HEK293 (cell line): ENCODE data around the gene MORF4L1.

Source experiments
- GLIS1 ChIP-seq: fragments of 450-650 bp; formaldehyde crosslinking; IDR thresholded peaks from 2 replicates; pipeline ENCODE4 v1.5.1; 2016; ENCODE audit warnings: missing biosample characterization, missing genetic modification characterization
- KLF10 ChIP-seq: fragments of 450-650 bp; IDR thresholded peaks from 2 replicates; pipeline ENCODE4 v1.5.1; 2018; ENCODE audit warnings: missing biosample characterization, mild to moderate bottlenecking, missing genetic modification characterization
- KLF8 ChIP-seq: fragments of 450-650 bp; formaldehyde crosslinking; IDR thresholded peaks from 2 replicates; pipeline ENCODE4 v1.5.1; 2016; ENCODE audit warnings: missing biosample characterization, missing genetic modification characterization
- KLF9 ChIP-seq: fragments of 450-650 bp; formaldehyde crosslinking; IDR thresholded peaks from 2 replicates; pipeline ENCODE4 v1.5.1; 2016; ENCODE audit warnings: missing biosample characterization, missing genetic modification characterization, low read depth
- MEIS1 ChIP-seq: sonication (generic); formaldehyde crosslinking; IDR thresholded peaks from 2 replicates; pipeline ENCODE4 v1.8.1; 2022; ENCODE audit warnings: missing genetic modification reagents, mild to moderate bottlenecking, borderline replicate concordance
- MZF1 ChIP-seq: fragments of 450-650 bp; formaldehyde crosslinking; IDR thresholded peaks from 2 replicates; pipeline ENCODE4 v1.5.1; 2017; ENCODE audit warnings: missing biosample characterization, missing genetic modification characterization, borderline replicate concordance
- OSR2 ChIP-seq: fragments of 450-650 bp; formaldehyde crosslinking; IDR thresholded peaks from 2 replicates; pipeline ENCODE4 v1.5.1; 2016; ENCODE audit warnings: missing biosample characterization, missing genetic modification characterization
- SALL2 ChIP-seq: fragments of 450-650 bp; formaldehyde crosslinking; IDR thresholded peaks from 2 replicates; pipeline ENCODE4 v1.5.0; 2017; ENCODE audit warnings: missing biosample characterization, mild to moderate bottlenecking, missing genetic modification characterization, borderline replicate concordance
- SP7 ChIP-seq: fragments of 450-650 bp; formaldehyde crosslinking; IDR thresholded peaks from 2 replicates; pipeline ENCODE4 v1.5.1; 2016; ENCODE audit warnings: missing biosample characterization, missing genetic modification characterization
- TCF7L2 ChIP-seq: IDR thresholded peaks from 2 replicates; pipeline ENCODE4 v1.6.1; 2011; ENCODE audit warnings: low read depth, mild to moderate bottlenecking, inconsistent platforms, low read length, moderate library complexity, borderline replicate concordance
- ZBTB8A ChIP-seq: fragments of 450-650 bp; formaldehyde crosslinking; IDR thresholded peaks from 2 replicates; pipeline ENCODE4 v1.5.1; 2016; ENCODE audit warnings: missing biosample characterization, missing genetic modification characterization
- ZNF146 ChIP-seq: fragments of 450-650 bp; formaldehyde crosslinking; IDR thresholded peaks from 2 replicates; pipeline ENCODE4 v1.5.1; 2016; ENCODE audit warnings: missing biosample characterization, missing genetic modification characterization
- ZNF2 ChIP-seq: fragments of 450-650 bp; formaldehyde crosslinking; IDR thresholded peaks from 2 replicates; pipeline ENCODE4 v1.5.1; 2016; ENCODE audit warnings: missing biosample characterization, missing genetic modification characterization
- ZNF211 ChIP-seq: fragments of 450-650 bp; formaldehyde crosslinking; IDR thresholded peaks from 2 replicates; pipeline ENCODE4 v1.5.1; 2016; ENCODE audit warnings: low read depth, missing biosample characterization, missing genetic modification characterization
- ZNF23 ChIP-seq: fragments of 450-650 bp; formaldehyde crosslinking; IDR thresholded peaks from 2 replicates; pipeline ENCODE4 v1.5.1; 2016; ENCODE audit warnings: missing biosample characterization, missing genetic modification characterization, borderline replicate concordance
- ZNF501 ChIP-seq: fragments of 450-650 bp; formaldehyde crosslinking; IDR thresholded peaks from 2 replicates; pipeline ENCODE4 v1.5.1; 2016; ENCODE audit warnings: missing biosample characterization, missing genetic modification characterization
- ZNF510 ChIP-seq: fragments of 450-650 bp; formaldehyde crosslinking; IDR thresholded peaks from 2 replicates; pipeline ENCODE4 v1.5.1; 2018; ENCODE audit warnings: mild to moderate bottlenecking, missing genetic modification characterization, missing biosample characterization; ENCODE audit not compliant: insufficient replicate concordance
- ZNF561 ChIP-seq: fragments of 450-650 bp; IDR thresholded peaks from 2 replicates; pipeline ENCODE4 v1.5.1; 2018; ENCODE audit warnings: missing biosample characterization, missing genetic modification characterization, borderline replicate concordance
- ZNF621 ChIP-seq: fragments of 450-650 bp; formaldehyde crosslinking; IDR thresholded peaks from 2 replicates; pipeline ENCODE4 v1.5.1; 2017; ENCODE audit warnings: missing biosample characterization, missing genetic modification characterization
- ZNF624 ChIP-seq: fragments of 450-650 bp; formaldehyde crosslinking; IDR thresholded peaks from 2 replicates; pipeline ENCODE4 v1.5.1; 2017; ENCODE audit warnings: missing biosample characterization, missing genetic modification characterization
- ZNF660 ChIP-seq: fragments of 450-650 bp; IDR thresholded peaks from 2 replicates; pipeline ENCODE4 v1.5.1; 2018; ENCODE audit warnings: missing biosample characterization, mild to moderate bottlenecking, missing genetic modification characterization
- ZNF664 ChIP-seq: fragments of 450-650 bp; formaldehyde crosslinking; IDR thresholded peaks from 2 replicates; pipeline ENCODE4 v1.5.1; 2016; ENCODE audit warnings: missing biosample characterization, missing genetic modification characterization
- ZNF776 ChIP-seq: fragments of 450-650 bp; formaldehyde crosslinking; IDR thresholded peaks from 2 replicates; pipeline ENCODE4 v1.5.0; 2017; ENCODE audit warnings: missing biosample characterization, missing genetic modification characterization, borderline replicate concordance
- ZNF792 ChIP-seq: fragments of 450-650 bp; formaldehyde crosslinking; IDR thresholded peaks from 2 replicates; pipeline ENCODE4 v1.5.1; 2016; ENCODE audit warnings: missing biosample characterization, missing genetic modification characterization
- ZNF837 ChIP-seq: fragments of 450-650 bp; formaldehyde crosslinking; IDR thresholded peaks from 2 replicates; pipeline ENCODE4 v1.5.1; 2016; ENCODE audit warnings: missing biosample characterization, missing genetic modification characterization
- ZSCAN16 ChIP-seq: fragments of 450-650 bp; formaldehyde crosslinking; IDR thresholded peaks from 2 replicates; pipeline ENCODE4 v1.5.1; 2016; ENCODE audit warnings: missing biosample characterization, missing genetic modification characterization
- ZSCAN23 ChIP-seq: fragments of 450-650 bp; formaldehyde crosslinking; IDR thresholded peaks from 2 replicates; pipeline ENCODE4 v1.5.1; 2016; ENCODE audit warnings: missing biosample characterization, missing genetic modification characterization
- TF ChIP-seq, protein P1 (sequence below): fragments of 450-650 bp; formaldehyde crosslinking; IDR thresholded peaks from 2 replicates; pipeline ENCODE4 v1.5.1; 2017; ENCODE audit warnings: missing biosample characterization, missing genetic modification characterization
- TF ChIP-seq, protein P2 (sequence below): fragments of 450-650 bp; formaldehyde crosslinking; IDR thresholded peaks from 2 replicates; pipeline ENCODE4 v1.5.1; 2016; ENCODE audit warnings: missing biosample characterization, missing genetic modification characterization, low read depth
- TF ChIP-seq, protein P3 (sequence below): fragments of 450-650 bp; formaldehyde crosslinking; IDR thresholded peaks from 2 replicates; pipeline ENCODE4 v1.5.1; 2017; ENCODE audit warnings: missing biosample characterization, mild to moderate bottlenecking, missing genetic modification characterization, moderate library complexity
- TF ChIP-seq, protein P4 (sequence below): fragments of 450-650 bp; formaldehyde crosslinking; IDR thresholded peaks from 2 replicates; pipeline ENCODE4 v1.5.1; 2016; ENCODE audit warnings: missing biosample characterization, missing genetic modification characterization, low read depth
- TF ChIP-seq, protein P5 (sequence below): fragments of 450-650 bp; formaldehyde crosslinking; IDR thresholded peaks from 2 replicates; pipeline ENCODE4 v1.5.1; 2016; ENCODE audit warnings: missing biosample characterization, missing genetic modification characterization

MORF4L1 gene

DNA sequence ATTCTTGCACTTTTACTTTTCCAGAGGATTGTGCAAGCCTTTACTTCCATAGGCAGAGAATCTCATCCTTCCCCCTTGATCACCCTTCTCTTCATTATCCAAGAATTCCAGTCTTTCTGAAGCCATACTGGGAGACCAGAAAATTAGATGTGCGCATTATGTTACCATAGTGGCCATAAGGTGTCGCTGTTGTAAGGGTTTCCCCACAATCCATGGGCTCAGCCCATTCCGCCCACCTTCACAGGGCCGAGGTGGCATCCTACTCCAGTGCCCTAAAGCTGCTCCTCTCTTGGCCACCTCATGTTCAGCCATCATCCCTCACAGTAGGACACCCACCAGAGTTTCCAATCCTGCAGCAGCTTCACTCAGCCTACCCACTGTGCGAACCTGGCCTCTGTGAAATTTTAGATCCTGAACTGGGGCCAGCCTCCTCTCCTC lies 37.1 kb downstream of the MORF4L1 start (continued):
- TF ChIP-seq, protein P1, sequence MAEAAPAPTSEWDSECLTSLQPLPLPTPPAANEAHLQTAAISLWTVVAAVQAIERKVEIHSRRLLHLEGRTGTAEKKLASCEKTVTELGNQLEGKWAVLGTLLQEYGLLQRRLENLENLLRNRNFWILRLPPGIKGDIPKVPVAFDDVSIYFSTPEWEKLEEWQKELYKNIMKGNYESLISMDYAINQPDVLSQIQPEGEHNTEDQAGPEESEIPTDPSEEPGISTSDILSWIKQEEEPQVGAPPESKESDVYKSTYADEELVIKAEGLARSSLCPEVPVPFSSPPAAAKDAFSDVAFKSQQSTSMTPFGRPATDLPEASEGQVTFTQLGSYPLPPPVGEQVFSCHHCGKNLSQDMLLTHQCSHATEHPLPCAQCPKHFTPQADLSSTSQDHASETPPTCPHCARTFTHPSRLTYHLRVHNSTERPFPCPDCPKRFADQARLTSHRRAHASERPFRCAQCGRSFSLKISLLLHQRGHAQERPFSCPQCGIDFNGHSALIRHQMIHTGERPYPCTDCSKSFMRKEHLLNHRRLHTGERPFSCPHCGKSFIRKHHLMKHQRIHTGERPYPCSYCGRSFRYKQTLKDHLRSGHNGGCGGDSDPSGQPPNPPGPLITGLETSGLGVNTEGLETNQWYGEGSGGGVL (tag by site-specific recombination) = no peak
- no peak for TF ChIP-seq KLF8
- TF ChIP-seq SP7 (tag by site-specific recombination) = no peak
- no peak for TF ChIP-seq TCF7L2
- TF ChIP-seq OSR2 = no peak
- no peak for TF ChIP-seq KLF9 (tag by site-specific recombination)
- no peak for TF ChIP-seq ZNF776 (tag by site-specific recombination)
- TF ChIP-seq ZNF624 (tag by site-specific recombination) = no peak
- TF ChIP-seq ZNF561 (tag by site-specific recombination) = no peak
- TF ChIP-seq ZNF664 (tag by site-specific recombination) = no peak
- TF ChIP-seq KLF10 (tag by site-specific recombination) = no peak
- TF ChIP-seq ZNF146 = no peak
- no peak for TF ChIP-seq ZNF621 (tag by site-specific recombination)
- no peak for TF ChIP-seq ZNF837
- TF ChIP-seq ZNF211 (tag by site-specific recombination) = no peak
- peak; percentile 84 for TF ChIP-seq ZNF2 (tag by site-specific recombination)
- TF ChIP-seq, protein P2, sequence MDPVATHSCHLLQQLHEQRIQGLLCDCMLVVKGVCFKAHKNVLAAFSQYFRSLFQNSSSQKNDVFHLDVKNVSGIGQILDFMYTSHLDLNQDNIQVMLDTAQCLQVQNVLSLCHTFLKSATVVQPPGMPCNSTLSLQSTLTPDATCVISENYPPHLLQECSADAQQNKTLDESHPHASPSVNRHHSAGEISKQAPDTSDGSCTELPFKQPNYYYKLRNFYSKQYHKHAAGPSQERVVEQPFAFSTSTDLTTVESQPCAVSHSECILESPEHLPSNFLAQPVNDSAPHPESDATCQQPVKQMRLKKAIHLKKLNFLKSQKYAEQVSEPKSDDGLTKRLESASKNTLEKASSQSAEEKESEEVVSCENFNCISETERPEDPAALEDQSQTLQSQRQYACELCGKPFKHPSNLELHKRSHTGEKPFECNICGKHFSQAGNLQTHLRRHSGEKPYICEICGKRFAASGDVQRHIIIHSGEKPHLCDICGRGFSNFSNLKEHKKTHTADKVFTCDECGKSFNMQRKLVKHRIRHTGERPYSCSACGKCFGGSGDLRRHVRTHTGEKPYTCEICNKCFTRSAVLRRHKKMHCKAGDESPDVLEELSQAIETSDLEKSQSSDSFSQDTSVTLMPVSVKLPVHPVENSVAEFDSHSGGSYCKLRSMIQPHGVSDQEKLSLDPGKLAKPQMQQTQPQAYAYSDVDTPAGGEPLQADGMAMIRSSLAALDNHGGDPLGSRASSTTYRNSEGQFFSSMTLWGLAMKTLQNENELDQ (tag by site-specific recombination) = no peak
- no peak for TF ChIP-seq ZNF660 (tag by site-specific recombination)
- TF ChIP-seq ZSCAN23 (tag by site-specific recombination) = no peak
- TF ChIP-seq ZBTB8A (tag by site-specific recombination) = peak; percentile 49
- TF ChIP-seq, protein P3, sequence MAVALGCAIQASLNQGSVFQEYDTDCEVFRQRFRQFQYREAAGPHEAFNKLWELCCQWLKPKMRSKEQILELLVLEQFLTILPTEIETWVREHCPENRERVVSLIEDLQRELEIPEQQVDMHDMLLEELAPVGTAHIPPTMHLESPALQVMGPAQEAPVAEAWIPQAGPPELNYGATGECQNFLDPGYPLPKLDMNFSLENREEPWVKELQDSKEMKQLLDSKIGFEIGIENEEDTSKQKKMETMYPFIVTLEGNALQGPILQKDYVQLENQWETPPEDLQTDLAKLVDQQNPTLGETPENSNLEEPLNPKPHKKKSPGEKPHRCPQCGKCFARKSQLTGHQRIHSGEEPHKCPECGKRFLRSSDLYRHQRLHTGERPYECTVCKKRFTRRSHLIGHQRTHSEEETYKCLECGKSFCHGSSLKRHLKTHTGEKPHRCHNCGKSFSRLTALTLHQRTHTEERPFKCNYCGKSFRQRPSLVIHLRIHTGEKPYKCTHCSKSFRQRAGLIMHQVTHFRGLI = no peak
- no peak for TF ChIP-seq ZNF792 (tag by site-specific recombination)
- TF ChIP-seq MEIS1 (CRISPR knock-in tag) = no peak
- no peak for TF ChIP-seq ZNF23 (tag by site-specific recombination)
- no peak for TF ChIP-seq MZF1 (tag by site-specific recombination)
- no peak for TF ChIP-seq GLIS1 (tag by site-specific recombination)
- TF ChIP-seq ZNF510 (tag by site-specific recombination) = no peak
- TF ChIP-seq, protein P4, sequence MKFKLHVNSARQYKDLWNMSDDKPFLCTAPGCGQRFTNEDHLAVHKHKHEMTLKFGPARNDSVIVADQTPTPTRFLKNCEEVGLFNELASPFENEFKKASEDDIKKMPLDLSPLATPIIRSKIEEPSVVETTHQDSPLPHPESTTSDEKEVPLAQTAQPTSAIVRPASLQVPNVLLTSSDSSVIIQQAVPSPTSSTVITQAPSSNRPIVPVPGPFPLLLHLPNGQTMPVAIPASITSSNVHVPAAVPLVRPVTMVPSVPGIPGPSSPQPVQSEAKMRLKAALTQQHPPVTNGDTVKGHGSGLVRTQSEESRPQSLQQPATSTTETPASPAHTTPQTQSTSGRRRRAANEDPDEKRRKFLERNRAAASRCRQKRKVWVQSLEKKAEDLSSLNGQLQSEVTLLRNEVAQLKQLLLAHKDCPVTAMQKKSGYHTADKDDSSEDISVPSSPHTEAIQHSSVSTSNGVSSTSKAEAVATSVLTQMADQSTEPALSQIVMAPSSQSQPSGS (tag by site-specific recombination) = no peak
- TF ChIP-seq, protein P5, sequence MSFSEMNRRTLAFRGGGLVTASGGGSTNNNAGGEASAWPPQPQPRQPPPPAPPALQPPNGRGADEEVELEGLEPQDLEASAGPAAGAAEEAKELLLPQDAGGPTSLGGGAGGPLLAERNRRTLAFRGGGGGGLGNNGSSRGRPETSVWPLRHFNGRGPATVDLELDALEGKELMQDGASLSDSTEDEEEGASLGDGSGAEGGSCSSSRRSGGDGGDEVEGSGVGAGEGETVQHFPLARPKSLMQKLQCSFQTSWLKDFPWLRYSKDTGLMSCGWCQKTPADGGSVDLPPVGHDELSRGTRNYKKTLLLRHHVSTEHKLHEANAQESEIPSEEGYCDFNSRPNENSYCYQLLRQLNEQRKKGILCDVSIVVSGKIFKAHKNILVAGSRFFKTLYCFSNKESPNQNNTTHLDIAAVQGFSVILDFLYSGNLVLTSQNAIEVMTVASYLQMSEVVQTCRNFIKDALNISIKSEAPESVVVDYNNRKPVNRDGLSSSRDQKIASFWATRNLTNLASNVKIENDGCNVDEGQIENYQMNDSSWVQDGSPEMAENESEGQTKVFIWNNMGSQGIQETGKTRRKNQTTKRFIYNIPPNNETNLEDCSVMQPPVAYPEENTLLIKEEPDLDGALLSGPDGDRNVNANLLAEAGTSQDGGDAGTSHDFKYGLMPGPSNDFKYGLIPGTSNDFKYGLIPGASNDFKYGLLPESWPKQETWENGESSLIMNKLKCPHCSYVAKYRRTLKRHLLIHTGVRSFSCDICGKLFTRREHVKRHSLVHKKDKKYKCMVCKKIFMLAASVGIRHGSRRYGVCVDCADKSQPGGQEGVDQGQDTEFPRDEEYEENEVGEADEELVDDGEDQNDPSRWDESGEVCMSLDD = no peak
- no peak for TF ChIP-seq ZNF501 (tag by site-specific recombination)
- no peak for TF ChIP-seq SALL2 (tag by site-specific recombination)
- TF ChIP-seq ZSCAN16 = no peak
